HEK293 (cell line): ENCODE data around the gene CEBPB.

Source experiments
- CTCF ChIA-PET: fragments of 350-600 bp; formaldehyde crosslinking; extraction: SDS; loops from one replicate; lab custom pipeline; 2021; ENCODE audit warnings: antibody characterized with exemption; lab: Yijun Ruan, JAX
- POLR2A ChIA-PET: fragments of 300-600 bp; formaldehyde crosslinking; extraction: SDS; loops from one replicate; lab custom pipeline; 2020; ENCODE audit warnings: antibody characterized with exemption, inconsistent platforms; lab: Yijun Ruan, JAX
- H3K27ac ChIP-seq: fragments of 200-500 bp; sonication (Bioruptor generic); 2 replicates; pipeline ENCODE4 v1.5.1; 2014; ENCODE audit warnings: low read depth, low read length, control low read depth, inconsistent platforms; ENCODE audit errors: extremely low read depth
- H3K36me3 ChIP-seq, 2 experiments: fragments of 200-500 bp in 1 of 2; sonication (Bioruptor generic) in 1 of 2; 1 replicate in 1 of 2; 2 replicates in 1 of 2; pipeline ENCODE4 v1.5.1; 2014 to 2017; ENCODE audit warnings: inconsistent platforms in 2 of 2, low read length in 2 of 2; ENCODE audit not compliant: control insufficient read depth in 2 of 2, insufficient read depth in 1 of 2
- H3K4me1 ChIP-seq: fragments of 200-500 bp; sonication (Bioruptor generic); 2 replicates; pipeline ENCODE4 v1.5.1; 2014; ENCODE audit warnings: mild to moderate bottlenecking, low read length, inconsistent platforms; ENCODE audit not compliant: control insufficient read depth, insufficient read depth
- H3K4me3 ChIP-seq: 2 replicates; pipeline ENCODE4 v1.5.1; 2011; ENCODE audit warnings: low read depth, mild to moderate bottlenecking, control low read depth, low read length, moderate library complexity
- H3K9me3 ChIP-seq: fragments of 200-500 bp; sonication (Bioruptor generic); 2 replicates; pipeline ENCODE4 v1.5.1; 2014; ENCODE audit warnings: low read depth, low read length, inconsistent platforms; ENCODE audit not compliant: control insufficient read depth, insufficient read depth
- EGR2 ChIP-seq: fragments of 450-650 bp; formaldehyde crosslinking; IDR thresholded peaks from 2 replicates; pipeline ENCODE4 v1.5.1; 2016; ENCODE audit warnings: low read depth, missing biosample characterization, missing genetic modification characterization
- GFI1B ChIP-seq: fragments of 450-650 bp; formaldehyde crosslinking; IDR thresholded peaks from 2 replicates; pipeline ENCODE4 v1.5.1; 2016; ENCODE audit warnings: missing biosample characterization, missing genetic modification characterization
- HOXC10 ChIP-seq: sonication (generic); formaldehyde crosslinking; IDR thresholded peaks from 2 replicates; pipeline ENCODE4 v1.8.1; 2023; ENCODE audit warnings: mild to moderate bottlenecking, missing genetic modification reagents
- HOXD13 ChIP-seq: sonication (generic); formaldehyde crosslinking; IDR thresholded peaks from 2 replicates; pipeline ENCODE4 v1.8.0; 2022; ENCODE audit warnings: missing genetic modification reagents, borderline replicate concordance
- KLF1 ChIP-seq: fragments of 450-650 bp; formaldehyde crosslinking; IDR thresholded peaks from 2 replicates; pipeline ENCODE4 v1.5.1; 2016; ENCODE audit warnings: missing biosample characterization, missing genetic modification characterization
- SETDB1 ChIP-seq: IDR thresholded peaks from one replicate; pipeline ENCODE4 v1.6.1; 2017; ENCODE audit warnings: mild to moderate bottlenecking, low read length, moderate library complexity, mixed read lengths; ENCODE audit not compliant: insufficient read length
- ZBTB48 ChIP-seq: fragments of 450-650 bp; formaldehyde crosslinking; IDR thresholded peaks from 2 replicates; pipeline ENCODE4 v1.5.1; 2016; ENCODE audit warnings: missing biosample characterization, missing genetic modification characterization
- ZBTB7A ChIP-seq: fragments of 450-650 bp; formaldehyde crosslinking; IDR thresholded peaks from 2 replicates; pipeline ENCODE4 v1.5.1; 2016; ENCODE audit warnings: low read depth, missing biosample characterization, missing genetic modification characterization
- ZNF132 ChIP-seq: fragments of 450-650 bp; formaldehyde crosslinking; IDR thresholded peaks from 2 replicates; pipeline ENCODE4 v1.5.1; 2017; ENCODE audit warnings: missing biosample characterization, missing genetic modification characterization, borderline replicate concordance
- ZNF138 ChIP-seq: fragments of 450-650 bp; formaldehyde crosslinking; IDR thresholded peaks from 2 replicates; pipeline ENCODE4 v1.5.1; 2016; ENCODE audit warnings: missing biosample characterization, missing genetic modification characterization, borderline replicate concordance
- ZNF354C ChIP-seq: fragments of 450-650 bp; formaldehyde crosslinking; IDR thresholded peaks from 2 replicates; pipeline ENCODE4 v1.5.1; 2016; ENCODE audit warnings: missing biosample characterization, missing genetic modification characterization, low read depth, borderline replicate concordance
- ZNF416 ChIP-seq: fragments of 450-650 bp; formaldehyde crosslinking; IDR thresholded peaks from 2 replicates; pipeline ENCODE4 v1.5.1; 2016; ENCODE audit warnings: missing biosample characterization, missing genetic modification characterization
- ZNF596 ChIP-seq: fragments of 450-650 bp; IDR thresholded peaks from 2 replicates; pipeline ENCODE4 v1.5.0; 2018; ENCODE audit warnings: missing biosample characterization, mild to moderate bottlenecking, missing genetic modification characterization, moderate library complexity
- ZNF623 ChIP-seq: fragments of 450-650 bp; formaldehyde crosslinking; IDR thresholded peaks from 2 replicates; pipeline ENCODE4 v1.5.1; 2016; ENCODE audit warnings: missing biosample characterization, missing genetic modification characterization
- ZNF670 ChIP-seq: fragments of 450-650 bp; formaldehyde crosslinking; IDR thresholded peaks from 2 replicates; pipeline ENCODE4 v1.5.1; 2016; ENCODE audit warnings: missing biosample characterization, missing genetic modification characterization, low read depth
- ZNF701 ChIP-seq: fragments of 450-650 bp; formaldehyde crosslinking; IDR thresholded peaks from 2 replicates; pipeline ENCODE4 v1.5.1; 2016; ENCODE audit warnings: missing biosample characterization, missing genetic modification characterization
- ZNF776 ChIP-seq: fragments of 450-650 bp; formaldehyde crosslinking; IDR thresholded peaks from 2 replicates; pipeline ENCODE4 v1.5.0; 2017; ENCODE audit warnings: missing biosample characterization, missing genetic modification characterization, borderline replicate concordance
- ZNF791 ChIP-seq: fragments of 450-650 bp; formaldehyde crosslinking; IDR thresholded peaks from 2 replicates; pipeline ENCODE4 v1.5.1; 2016; ENCODE audit warnings: missing biosample characterization, missing genetic modification characterization
- TF ChIP-seq, protein P1 (sequence below): sonication (generic); formaldehyde crosslinking; IDR thresholded peaks from 2 replicates; pipeline ENCODE4 v1.8.1; 2022; ENCODE audit warnings: mild to moderate bottlenecking, moderate library complexity, missing genetic modification reagents
- TF ChIP-seq, protein P2 (sequence below): fragments of 450-650 bp; formaldehyde crosslinking; IDR thresholded peaks from 2 replicates; pipeline ENCODE4 v1.5.1; 2016; ENCODE audit warnings: missing biosample characterization, missing genetic modification characterization, low read depth
- TF ChIP-seq, protein P3 (sequence below): fragments of 450-650 bp; formaldehyde crosslinking; IDR thresholded peaks from 2 replicates; pipeline ENCODE4 v1.5.1; 2017; ENCODE audit warnings: missing biosample characterization, missing genetic modification characterization
- TF ChIP-seq, protein P4 (sequence below): fragments of 450-650 bp; formaldehyde crosslinking; IDR thresholded peaks from 2 replicates; pipeline ENCODE4 v1.5.1; 2016; ENCODE audit warnings: missing biosample characterization, missing genetic modification characterization

The CEBPB gene

DNA sequence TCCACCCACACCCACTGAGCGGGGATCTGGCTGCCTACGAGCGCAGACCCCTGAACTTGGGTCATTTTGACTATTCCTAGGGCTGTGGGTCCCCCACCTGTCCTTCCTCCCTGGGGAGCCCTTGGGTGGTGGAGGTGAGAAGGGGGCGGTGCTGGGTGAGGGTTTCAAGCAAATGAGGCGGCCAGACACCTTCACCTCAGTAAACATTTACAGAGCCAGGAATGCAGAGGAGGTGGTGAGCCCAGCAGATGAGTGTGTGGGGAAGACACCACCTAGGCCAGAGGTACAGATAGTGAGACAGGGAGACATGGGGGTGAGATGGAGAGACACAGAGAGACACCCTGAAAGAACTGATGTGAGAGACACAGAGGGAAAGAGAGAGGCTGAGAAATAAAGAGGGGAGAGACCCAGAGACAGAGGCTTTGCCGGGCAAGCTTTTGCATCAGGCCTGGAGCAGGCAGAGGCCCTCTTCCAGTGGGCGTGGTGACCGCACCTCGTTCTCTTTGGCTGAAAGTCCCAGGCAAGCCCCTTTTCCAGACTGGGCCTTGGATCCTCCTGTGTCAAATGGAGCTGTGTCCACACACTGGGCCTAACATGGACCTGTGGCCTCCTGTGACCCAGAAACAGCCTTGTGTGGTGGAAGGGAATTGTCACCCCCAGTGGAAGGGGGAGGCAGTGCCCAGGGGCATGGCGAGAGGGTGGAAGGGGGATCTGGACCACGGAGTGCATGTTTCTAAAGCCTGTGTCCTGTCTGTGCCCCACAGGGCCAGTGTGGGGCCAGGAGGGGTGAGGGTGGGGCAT, 29.7 kb downstream of the CEBPB start:
- Histone ChIP-seq H3K27ac (no peak overlapping the region), H3K36me3 (no peaks in the 10 kb centered on the region), H3K4me1 (no peaks in the 10 kb centered on the region), H3K9me3 (no peaks in the 10 kb centered on the region), H3K4me3 (no peak overlapping the region)
- CTCF ChIA-PET: interaction anchor here (0.9 kb wide), 1 partner anchor 13 kb away, joined by 3 read pairs; no protein-coding TSS in a partner anchor
- POLR2A ChIA-PET: interaction anchor here (0.5 kb wide), 1 partner anchor 128 kb away, joined by 7 read pairs; no protein-coding TSS in a partner anchor
- TF ChIP-seq ZNF354C (tag by site-specific recombination) (no peak), SETDB1 (no peak), EGR2 (tag by site-specific recombination) (peak; percentile 13; the same call in 1 of the 2 replicates), KLF1 (peak; percentile 46)
- TF ChIP-seq, protein P1, sequence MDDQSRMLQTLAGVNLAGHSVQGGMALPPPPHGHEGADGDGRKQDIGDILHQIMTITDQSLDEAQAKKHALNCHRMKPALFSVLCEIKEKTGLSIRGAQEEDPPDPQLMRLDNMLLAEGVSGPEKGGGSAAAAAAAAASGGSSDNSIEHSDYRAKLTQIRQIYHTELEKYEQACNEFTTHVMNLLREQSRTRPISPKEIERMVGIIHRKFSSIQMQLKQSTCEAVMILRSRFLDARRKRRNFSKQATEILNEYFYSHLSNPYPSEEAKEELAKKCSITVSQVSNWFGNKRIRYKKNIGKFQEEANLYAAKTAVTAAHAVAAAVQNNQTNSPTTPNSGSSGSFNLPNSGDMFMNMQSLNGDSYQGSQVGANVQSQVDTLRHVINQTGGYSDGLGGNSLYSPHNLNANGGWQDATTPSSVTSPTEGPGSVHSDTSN (CRISPR knock-in tag): no peak

DNA sequence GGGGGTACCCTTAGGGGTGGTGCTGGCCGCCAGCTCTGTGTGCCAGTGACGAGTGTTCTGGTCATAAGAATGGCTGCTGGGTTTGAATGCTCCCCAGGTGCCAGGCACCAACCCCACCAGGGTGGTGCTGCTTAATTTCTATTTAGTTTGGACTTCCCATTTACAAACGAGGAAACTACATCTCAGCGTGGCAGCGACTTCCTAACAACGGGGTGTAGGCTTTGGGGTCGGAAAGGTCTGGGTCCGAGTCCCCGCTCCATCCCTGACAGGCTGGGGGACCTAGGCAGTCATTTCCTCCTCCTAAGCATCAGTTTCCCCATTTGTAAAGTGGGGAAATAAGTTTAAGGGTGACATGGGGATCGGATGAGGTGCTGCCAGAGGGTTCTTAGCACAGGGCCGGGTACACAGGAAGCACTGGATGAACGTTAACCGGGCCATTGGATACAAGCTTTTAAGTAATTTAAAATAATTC, 30.3 kb downstream of the CEBPB start:
- POLR2A ChIA-PET: no interaction called here
- no peaks in the 10 kb centered on the region for H3K36me3 ChIP-seq
- TF ChIP-seq, protein P2, sequence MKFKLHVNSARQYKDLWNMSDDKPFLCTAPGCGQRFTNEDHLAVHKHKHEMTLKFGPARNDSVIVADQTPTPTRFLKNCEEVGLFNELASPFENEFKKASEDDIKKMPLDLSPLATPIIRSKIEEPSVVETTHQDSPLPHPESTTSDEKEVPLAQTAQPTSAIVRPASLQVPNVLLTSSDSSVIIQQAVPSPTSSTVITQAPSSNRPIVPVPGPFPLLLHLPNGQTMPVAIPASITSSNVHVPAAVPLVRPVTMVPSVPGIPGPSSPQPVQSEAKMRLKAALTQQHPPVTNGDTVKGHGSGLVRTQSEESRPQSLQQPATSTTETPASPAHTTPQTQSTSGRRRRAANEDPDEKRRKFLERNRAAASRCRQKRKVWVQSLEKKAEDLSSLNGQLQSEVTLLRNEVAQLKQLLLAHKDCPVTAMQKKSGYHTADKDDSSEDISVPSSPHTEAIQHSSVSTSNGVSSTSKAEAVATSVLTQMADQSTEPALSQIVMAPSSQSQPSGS (tag by site-specific recombination): no peak
- no peak for TF ChIP-seq ZBTB48 (tag by site-specific recombination)
- H3K4me1 ChIP-seq: no peaks in the 10 kb centered on the region
- H3K4me3 ChIP-seq: no peak overlapping the region
- CTCF ChIA-PET: no interaction called here
- no peaks in the 10 kb centered on the region for H3K9me3 ChIP-seq
- H3K27ac ChIP-seq: no peak overlapping the region

DNA sequence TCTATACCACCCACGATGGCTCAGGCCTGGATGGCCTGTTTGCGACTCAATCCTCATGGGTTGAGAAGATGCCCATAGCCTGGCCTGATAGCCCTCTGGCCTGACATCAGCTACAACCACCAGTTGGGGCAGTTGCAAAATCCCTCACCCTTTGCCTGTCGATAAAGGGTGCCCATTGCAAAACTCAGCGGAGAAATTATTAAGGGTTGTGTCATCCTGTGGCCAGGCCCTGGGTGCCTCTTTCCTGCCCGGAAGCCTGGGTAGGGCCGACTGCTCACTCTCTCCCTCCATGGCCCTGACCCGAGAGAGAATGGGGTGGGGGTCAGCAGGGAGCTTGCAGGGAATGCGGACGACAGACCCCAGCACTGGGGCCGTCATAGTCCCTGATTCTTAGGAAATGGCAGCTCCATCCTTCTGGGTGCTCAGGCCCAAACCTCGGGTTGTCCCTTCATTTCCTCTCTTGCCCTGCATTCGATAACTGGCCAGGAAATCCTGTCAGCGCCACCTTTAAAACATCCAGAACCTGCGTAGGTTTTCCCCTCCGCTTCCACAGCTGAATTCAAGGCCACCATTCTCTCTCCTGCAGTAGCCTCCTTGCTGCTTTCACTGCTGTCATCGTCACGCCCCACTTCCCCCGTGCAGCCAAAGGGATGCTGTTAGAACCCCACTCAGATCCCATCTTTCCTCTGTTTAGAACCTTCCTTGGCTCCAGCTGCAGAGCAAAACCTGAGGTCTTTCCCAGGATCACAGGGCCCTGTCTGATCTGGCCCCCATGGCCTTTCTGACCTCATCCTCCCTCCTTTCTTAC, 31.1 kb downstream of the CEBPB start:
- Histone ChIP-seq H3K27ac (no peak overlapping the region), H3K4me1 (no peaks in the 10 kb centered on the region), H3K4me3 (no peak overlapping the region), H3K9me3 (no peaks in the 10 kb centered on the region), H3K36me3 (no peaks in the 10 kb centered on the region)
- ChIA-PET POLR2A (no interaction called here), CTCF (no interaction called here)
- TF ChIP-seq, protein P3, sequence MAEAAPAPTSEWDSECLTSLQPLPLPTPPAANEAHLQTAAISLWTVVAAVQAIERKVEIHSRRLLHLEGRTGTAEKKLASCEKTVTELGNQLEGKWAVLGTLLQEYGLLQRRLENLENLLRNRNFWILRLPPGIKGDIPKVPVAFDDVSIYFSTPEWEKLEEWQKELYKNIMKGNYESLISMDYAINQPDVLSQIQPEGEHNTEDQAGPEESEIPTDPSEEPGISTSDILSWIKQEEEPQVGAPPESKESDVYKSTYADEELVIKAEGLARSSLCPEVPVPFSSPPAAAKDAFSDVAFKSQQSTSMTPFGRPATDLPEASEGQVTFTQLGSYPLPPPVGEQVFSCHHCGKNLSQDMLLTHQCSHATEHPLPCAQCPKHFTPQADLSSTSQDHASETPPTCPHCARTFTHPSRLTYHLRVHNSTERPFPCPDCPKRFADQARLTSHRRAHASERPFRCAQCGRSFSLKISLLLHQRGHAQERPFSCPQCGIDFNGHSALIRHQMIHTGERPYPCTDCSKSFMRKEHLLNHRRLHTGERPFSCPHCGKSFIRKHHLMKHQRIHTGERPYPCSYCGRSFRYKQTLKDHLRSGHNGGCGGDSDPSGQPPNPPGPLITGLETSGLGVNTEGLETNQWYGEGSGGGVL (tag by site-specific recombination): no peak
- TF ChIP-seq, protein P4, sequence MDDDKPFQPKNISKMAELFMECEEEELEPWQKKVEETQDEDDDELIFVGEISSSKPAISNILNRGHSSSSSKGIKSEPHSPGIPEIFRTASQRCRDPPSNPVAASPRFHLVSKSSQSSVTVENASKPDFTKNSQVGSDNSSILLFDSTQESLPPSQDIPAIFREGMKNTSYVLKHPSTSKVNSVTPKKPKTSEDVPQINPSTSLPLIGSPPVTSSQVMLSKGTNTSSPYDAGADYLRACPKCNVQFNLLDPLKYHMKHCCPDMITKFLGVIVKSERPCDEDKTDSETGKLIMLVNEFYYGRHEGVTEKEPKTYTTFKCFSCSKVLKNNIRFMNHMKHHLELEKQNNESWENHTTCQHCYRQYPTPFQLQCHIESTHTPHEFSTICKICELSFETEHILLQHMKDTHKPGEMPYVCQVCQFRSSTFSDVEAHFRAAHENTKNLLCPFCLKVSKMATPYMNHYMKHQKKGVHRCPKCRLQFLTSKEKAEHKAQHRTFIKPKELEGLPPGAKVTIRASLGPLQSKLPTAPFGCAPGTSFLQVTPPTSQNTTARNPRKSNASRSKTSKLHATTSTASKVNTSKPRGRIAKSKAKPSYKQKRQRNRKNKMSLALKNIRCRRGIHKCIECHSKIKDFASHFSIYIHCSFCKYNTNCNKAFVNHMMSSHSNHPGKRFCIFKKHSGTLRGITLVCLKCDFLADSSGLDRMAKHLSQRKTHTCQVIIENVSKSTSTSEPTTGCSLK (tag by site-specific recombination): no peak
- no peak for TF ChIP-seq GFI1B
- no peak for TF ChIP-seq ZNF132 (tag by site-specific recombination)
- no peak for TF ChIP-seq ZNF791
- TF ChIP-seq HOXD13 (CRISPR knock-in tag): no peak
- no peak for TF ChIP-seq HOXC10 (CRISPR knock-in tag)
- TF ChIP-seq ZNF138: no peak
- no peak for TF ChIP-seq ZBTB7A (tag by site-specific recombination)
- no peak for TF ChIP-seq ZNF701 (tag by site-specific recombination)
- no peak for TF ChIP-seq ZNF623 (tag by site-specific recombination)
- no peak for TF ChIP-seq ZNF596 (tag by site-specific recombination)
- no peak for TF ChIP-seq ZNF776 (tag by site-specific recombination)
- TF ChIP-seq ZNF416 (tag by site-specific recombination): no peak
- no peak for TF ChIP-seq ZNF670 (tag by site-specific recombination)
